ENCODE results near the gene WDR70. TPM values are rescaled to one million over a fixed set of nuclear protein-coding genes. Genes with fewer than 3 reads are reported as not detected.

WDR70 gene
- total RNA-seq, 2 donors from 2014 or later = 34.2 to 36.1 TPM

DNA sequence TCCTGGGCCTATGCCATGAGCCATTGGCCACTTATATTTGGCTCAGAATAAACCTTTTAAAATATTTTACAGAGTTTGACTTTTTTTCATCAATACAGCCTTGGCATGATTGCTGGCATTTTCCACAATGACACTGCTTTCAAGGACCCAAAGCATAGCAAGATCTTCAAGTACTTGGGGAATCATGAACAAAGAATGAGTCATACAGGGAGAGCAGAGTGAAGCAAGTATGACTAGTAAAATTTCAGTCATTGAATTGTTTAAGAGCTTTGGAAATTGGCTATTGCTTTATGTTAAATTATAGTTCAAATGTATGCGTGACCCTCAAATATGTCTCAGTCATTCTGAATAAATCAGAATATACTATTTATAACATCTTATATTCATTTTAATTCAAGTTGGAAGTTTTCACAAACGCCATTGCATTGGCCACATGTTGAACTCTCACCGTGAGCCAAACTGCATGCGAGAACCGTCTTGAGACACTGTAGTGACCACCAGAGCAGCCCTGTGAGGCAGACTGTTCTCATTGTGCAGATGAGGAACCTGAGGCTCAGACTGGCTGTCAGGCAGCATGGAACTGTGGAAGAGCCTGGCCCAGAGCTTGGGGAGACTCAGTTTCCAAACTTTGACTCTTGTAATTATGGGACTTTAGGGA, 407.9 kb downstream of the WDR70 start:
- WGBS, 2 experiments (ENCODE audit: insufficient coverage in 1 of 2, insufficient read length in 1 of 2) = 96 to 100% methylated on average over 4 of the region's 5 CpGs
- no peak overlapping the region for H3K9ac ChIP-seq (ENCODE audit: extremely low read depth, low read length, poor library complexity, severe bottlenecking)
- Mint-ChIP-seq H3K4me1 (peaks cover 5% of the 10 kb centered on the region), H3K27me3 (ENCODE audit: insufficient read depth) (no peaks in the 10 kb centered on the region), H3K9me3 (peaks cover 51% of the 10 kb centered on the region), H3K27ac (no peak overlapping the region), H3K36me3 (ENCODE audit: low read depth) (peaks cover 19% of the 10 kb centered on the region), H3K4me3 (no peak overlapping the region)
- peak overlapping the region; percentile 26 for H3K4me3 ChIP-seq (ENCODE audit: low read length)
- no peaks in the 10 kb centered on the region for H3K27me3 ChIP-seq (ENCODE audit: control insufficient read depth, insufficient read depth, low read length, poor library complexity, severe bottlenecking)
- peaks cover 4% of the 10 kb centered on the region for H3K4me1 ChIP-seq (ENCODE audit: control insufficient read depth, insufficient read depth, low read length)
- no peak overlapping the region for H3K27ac ChIP-seq (ENCODE audit: low read depth, low read length)
- TF ChIP-seq, protein P1, sequence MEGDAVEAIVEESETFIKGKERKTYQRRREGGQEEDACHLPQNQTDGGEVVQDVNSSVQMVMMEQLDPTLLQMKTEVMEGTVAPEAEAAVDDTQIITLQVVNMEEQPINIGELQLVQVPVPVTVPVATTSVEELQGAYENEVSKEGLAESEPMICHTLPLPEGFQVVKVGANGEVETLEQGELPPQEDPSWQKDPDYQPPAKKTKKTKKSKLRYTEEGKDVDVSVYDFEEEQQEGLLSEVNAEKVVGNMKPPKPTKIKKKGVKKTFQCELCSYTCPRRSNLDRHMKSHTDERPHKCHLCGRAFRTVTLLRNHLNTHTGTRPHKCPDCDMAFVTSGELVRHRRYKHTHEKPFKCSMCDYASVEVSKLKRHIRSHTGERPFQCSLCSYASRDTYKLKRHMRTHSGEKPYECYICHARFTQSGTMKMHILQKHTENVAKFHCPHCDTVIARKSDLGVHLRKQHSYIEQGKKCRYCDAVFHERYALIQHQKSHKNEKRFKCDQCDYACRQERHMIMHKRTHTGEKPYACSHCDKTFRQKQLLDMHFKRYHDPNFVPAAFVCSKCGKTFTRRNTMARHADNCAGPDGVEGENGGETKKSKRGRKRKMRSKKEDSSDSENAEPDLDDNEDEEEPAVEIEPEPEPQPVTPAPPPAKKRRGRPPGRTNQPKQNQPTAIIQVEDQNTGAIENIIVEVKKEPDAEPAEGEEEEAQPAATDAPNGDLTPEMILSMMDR (conservative IDR thresholded peaks at IDR 0.05) = no peak
- H3K36me3 ChIP-seq (ENCODE audit: control insufficient read depth, insufficient read depth, low read length) = no peaks in the 10 kb centered on the region
- DNase-seq = no peak
- peaks cover 47% of the 10 kb centered on the region for H3K9me3 ChIP-seq (ENCODE audit: control insufficient read depth, low read length)

DNA sequence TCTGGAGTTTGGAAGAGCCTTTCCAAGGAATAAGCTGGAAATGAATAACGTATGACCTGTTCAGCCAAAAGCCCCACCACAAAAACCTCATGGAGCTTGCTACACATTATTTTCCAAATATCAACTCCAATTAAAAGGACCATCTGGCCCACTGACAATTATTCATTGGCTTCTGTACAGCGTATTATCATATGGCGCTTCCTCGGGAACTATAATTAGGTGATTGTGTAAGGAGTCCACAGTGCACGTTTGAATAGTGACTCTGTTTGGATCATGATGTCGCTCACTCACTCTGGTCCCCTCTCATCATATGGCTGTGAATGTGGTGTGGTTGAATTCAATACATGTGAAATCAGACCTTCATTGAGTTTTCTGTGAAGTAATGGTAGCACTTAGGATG, 408.6 kb downstream of the WDR70 start:
- Mint-ChIP-seq H3K27ac (no peak overlapping the region), H3K4me1 (peaks cover 5% of the 10 kb centered on the region), H3K27me3 (ENCODE audit: insufficient read depth) (no peaks in the 10 kb centered on the region), H3K9me3 (peaks cover 56% of the 10 kb centered on the region), H3K36me3 (ENCODE audit: low read depth) (peaks cover 19% of the 10 kb centered on the region), H3K4me3 (no peak overlapping the region)
- Histone ChIP-seq H3K4me3 (ENCODE audit: low read length) (peak overlapping the region; percentile 26), H3K4me1 (ENCODE audit: control insufficient read depth, insufficient read depth, low read length) (peaks cover 4% of the 10 kb centered on the region), H3K9me3 (ENCODE audit: control insufficient read depth, low read length) (peaks cover 47% of the 10 kb centered on the region), H3K27ac (ENCODE audit: low read depth, low read length) (no peak overlapping the region), H3K27me3 (ENCODE audit: control insufficient read depth, insufficient read depth, low read length, poor library complexity, severe bottlenecking) (no peaks in the 10 kb centered on the region), H3K9ac (ENCODE audit: extremely low read depth, low read length, poor library complexity, severe bottlenecking) (no peak overlapping the region), H3K36me3 (ENCODE audit: control insufficient read depth, insufficient read depth, low read length) (no peaks in the 10 kb centered on the region)
- TF ChIP-seq, protein P1 (conservative IDR thresholded peaks at IDR 0.05) = no peak
- WGBS, 2 experiments (ENCODE audit: insufficient coverage in 1 of 2, insufficient read length in 1 of 2) = 96% methylated on average over 6 of the region's 6 CpGs; no CpG with 5 or more reads in 1 of the 2 experiments
- no peak for DNase-seq

DNA sequence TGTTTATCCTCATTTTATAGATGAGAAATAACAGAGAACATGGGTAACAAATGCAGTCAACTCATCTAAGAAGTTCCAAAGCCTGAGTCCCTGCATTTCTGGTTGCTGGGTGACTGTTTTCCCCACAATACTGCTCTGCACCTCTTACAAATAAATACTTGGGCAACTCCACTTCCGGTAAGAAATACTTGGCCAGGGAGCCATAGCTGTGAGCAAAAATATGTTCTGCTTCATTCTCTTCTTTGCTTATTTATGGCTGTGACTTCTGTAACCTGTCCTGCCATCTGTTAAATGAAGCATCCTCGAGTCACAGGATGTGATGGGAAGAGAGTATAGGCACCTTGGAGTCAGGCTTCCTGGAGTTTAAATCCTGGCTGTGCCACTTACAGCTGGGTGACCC, 410.9 kb downstream of the WDR70 start:
- peaks cover 63% of the 10 kb centered on the region for H3K9me3 Mint-ChIP-seq
- WGBS, 2 experiments (ENCODE audit: insufficient coverage in 1 of 2, insufficient read length in 1 of 2) = 87 to 96% methylated on average over 2 of the region's 2 CpGs

More for the DNA sequence above, 410.9 kb downstream of the WDR70 start:
- H3K9me3 ChIP-seq (ENCODE audit: control insufficient read depth, low read length) = peaks cover 47% of the 10 kb centered on the region
- no peak for DNase-seq
- Mint-ChIP-seq H3K27ac (no peak overlapping the region), H3K4me3 (no peak overlapping the region), H3K4me1 (peaks cover 5% of the 10 kb centered on the region), H3K36me3 (ENCODE audit: low read depth) (peaks cover 16% of the 10 kb centered on the region), H3K27me3 (ENCODE audit: insufficient read depth) (no peaks in the 10 kb centered on the region)
- no peaks in the 10 kb centered on the region for H3K27me3 ChIP-seq (ENCODE audit: control insufficient read depth, insufficient read depth, low read length, poor library complexity, severe bottlenecking)
- H3K4me3 ChIP-seq (ENCODE audit: low read length) = no peak overlapping the region
- no peaks in the 10 kb centered on the region for H3K36me3 ChIP-seq (ENCODE audit: control insufficient read depth, insufficient read depth, low read length)
- TF ChIP-seq, protein P1 (conservative IDR thresholded peaks at IDR 0.05) = no peak
- no peak overlapping the region for H3K27ac ChIP-seq (ENCODE audit: low read depth, low read length)
- H3K4me1 ChIP-seq (ENCODE audit: control insufficient read depth, insufficient read depth, low read length) = peaks cover 4% of the 10 kb centered on the region
- H3K9ac ChIP-seq (ENCODE audit: extremely low read depth, low read length, poor library complexity, severe bottlenecking) = no peak overlapping the region
